ENCODE results near the gene OGFRL1.

The OGFRL1 gene

GRCh38 chr6:71345476-71346333 lies 57.1 kb downstream of the OGFRL1 start:
- DNase-seq (ENCODE audit: low read depth in 1 of 2, low spot score in 1 of 2): no peak
- no peak for TF ChIP-seq GABPA (IDR thresholded peaks at IDR 0.05; ENCODE audit: low read depth)
- TF ChIP-seq CTCF (IDR thresholded peaks at IDR 0.05; ENCODE audit: insufficient read depth, low read length): no peak
- TF ChIP-seq REST (IDR thresholded peaks at IDR 0.05; ENCODE audit: insufficient replicate concordance, low read depth): no peak
- no peak for TF ChIP-seq POLR2AphosphoS5 (IDR thresholded peaks at IDR 0.05; ENCODE audit: low read depth)
- no peak for TF ChIP-seq SPI1 (IDR thresholded peaks at IDR 0.05; ENCODE audit: borderline replicate concordance, low read depth)
- no peak overlapping the region for H3K27ac ChIP-seq (replicated peaks)
- peaks cover 2% of the 10 kb centered on the region for H3K27me3 ChIP-seq (ENCODE audit: insufficient read depth, poor library complexity, severe bottlenecking)
- no peak overlapping the region for H3K4me3 ChIP-seq (replicated peaks; ENCODE audit: insufficient read depth, low read length)

GRCh38 chr6:71346334-71346694 lies 57.7 kb downstream of the OGFRL1 start:
- no peak for DNase-seq (ENCODE audit: low read depth in 1 of 2, low spot score in 1 of 2)
- peaks cover 2% of the 10 kb centered on the region for H3K27me3 ChIP-seq (ENCODE audit: insufficient read depth, poor library complexity, severe bottlenecking)
- no peak overlapping the region for H3K4me3 ChIP-seq (replicated peaks; ENCODE audit: insufficient read depth, low read length)
- TF ChIP-seq SPI1 (IDR thresholded peaks at IDR 0.05; ENCODE audit: borderline replicate concordance, low read depth) (no peak), CTCF (IDR thresholded peaks at IDR 0.05; ENCODE audit: insufficient read depth, low read length) (no peak), POLR2AphosphoS5 (IDR thresholded peaks at IDR 0.05; ENCODE audit: low read depth) (no peak), REST (IDR thresholded peaks at IDR 0.05; ENCODE audit: insufficient replicate concordance, low read depth) (no peak), GABPA (IDR thresholded peaks at IDR 0.05; ENCODE audit: low read depth) (no peak)
- no peak overlapping the region for H3K27ac ChIP-seq (replicated peaks)

GRCh38 chr6:71347119-71347518 lies 58.5 kb downstream of the OGFRL1 start:
- Histone ChIP-seq H3K27ac (replicated peaks) (no peak overlapping the region), H3K27me3 (ENCODE audit: insufficient read depth, poor library complexity, severe bottlenecking) (no peaks in the 10 kb centered on the region), H3K4me3 (replicated peaks; ENCODE audit: insufficient read depth, low read length) (no peak overlapping the region)
- TF ChIP-seq POLR2AphosphoS5 (IDR thresholded peaks at IDR 0.05; ENCODE audit: low read depth) (no peak), SPI1 (IDR thresholded peaks at IDR 0.05; ENCODE audit: borderline replicate concordance, low read depth) (no peak), REST (IDR thresholded peaks at IDR 0.05; ENCODE audit: insufficient replicate concordance, low read depth) (no peak), GABPA (IDR thresholded peaks at IDR 0.05; ENCODE audit: low read depth) (no peak), CTCF (IDR thresholded peaks at IDR 0.05; ENCODE audit: insufficient read depth, low read length) (no peak)
- DNase-seq (ENCODE audit: low read depth in 1 of 2, low spot score in 1 of 2): no peak
